ENCODE results near the gene ZNF93.
"Not testable (repeated sequence)": the region's sequence is repeated elsewhere in the genome, so short reads cannot be mapped to it uniquely, and the experiment has no call there.

ZNF93 gene

GRCh38 chr19:19933432-19934314 is 32.9 kb downstream of the ZNF93 start:
- not testable (repeated sequence) for H3K27ac ChIP-seq (ENCODE audit: insufficient read depth, low read length, poor library complexity, severe bottlenecking); H3K27me3 ChIP-seq (replicated peaks; ENCODE audit: control insufficient read depth, insufficient read depth, low read length, poor library complexity, severe bottlenecking); H3K36me3 ChIP-seq (ENCODE audit: control insufficient read depth, insufficient read depth, low read length); H3K4me3 ChIP-seq (ENCODE audit: insufficient read depth, low read depth, low read length, poor library complexity, severe bottlenecking); DNase-seq; H3K4me1 ChIP-seq (ENCODE audit: control insufficient read depth, insufficient read depth, low read length, poor library complexity, severe bottlenecking)
- peaks cover 16% of the 10 kb centered on the region for H3K9me3 ChIP-seq (ENCODE audit: control insufficient read depth, low read length)

- Histone ChIP-seq H3K36me3 (ENCODE audit: control insufficient read depth, insufficient read depth, low read length) (peaks cover 8% of the 10 kb centered on the region), H3K4me1 (ENCODE audit: control insufficient read depth, insufficient read depth, low read length, poor library complexity, severe bottlenecking) (no peaks in the 10 kb centered on the region), H3K27ac (ENCODE audit: insufficient read depth, low read length, poor library complexity, severe bottlenecking) (no peak overlapping the region), H3K27me3 (replicated peaks; ENCODE audit: control insufficient read depth, insufficient read depth, low read length, poor library complexity, severe bottlenecking) (no peaks in the 10 kb centered on the region), H3K9me3 (ENCODE audit: control insufficient read depth, low read length) (peaks cover 16% of the 10 kb centered on the region), H3K4me3 (ENCODE audit: insufficient read depth, low read depth, low read length, poor library complexity, severe bottlenecking) (no peak overlapping the region)
- no peak for DNase-seq
Measured at GRCh38 chr19:19937403-19937802, 36.7 kb downstream of the ZNF93 start.

GRCh38 chr19:19938449-19938848 is 37.7 kb downstream of the ZNF93 start:
- DNase-seq, result no peak
- Histone ChIP-seq H3K27ac (ENCODE audit: insufficient read depth, low read length, poor library complexity, severe bottlenecking) (no peak overlapping the region), H3K27me3 (replicated peaks; ENCODE audit: control insufficient read depth, insufficient read depth, low read length, poor library complexity, severe bottlenecking) (no peaks in the 10 kb centered on the region), H3K36me3 (ENCODE audit: control insufficient read depth, insufficient read depth, low read length) (peaks cover 5% of the 10 kb centered on the region), H3K4me1 (ENCODE audit: control insufficient read depth, insufficient read depth, low read length, poor library complexity, severe bottlenecking) (no peaks in the 10 kb centered on the region), H3K4me3 (ENCODE audit: insufficient read depth, low read depth, low read length, poor library complexity, severe bottlenecking) (no peak overlapping the region), H3K9me3 (ENCODE audit: control insufficient read depth, low read length) (peaks cover 16% of the 10 kb centered on the region)

GRCh38 chr19:19943848-19944582 is 43.3 kb downstream of the ZNF93 start:
- Histone ChIP-seq H3K27me3 (replicated peaks; ENCODE audit: control insufficient read depth, insufficient read depth, low read length, poor library complexity, severe bottlenecking) (no peaks in the 10 kb centered on the region), H3K9me3 (ENCODE audit: control insufficient read depth, low read length) (no peaks in the 10 kb centered on the region), H3K36me3 (ENCODE audit: control insufficient read depth, insufficient read depth, low read length) (no peaks in the 10 kb centered on the region), H3K4me3 (ENCODE audit: insufficient read depth, low read depth, low read length, poor library complexity, severe bottlenecking) (no peak overlapping the region), H3K27ac (ENCODE audit: insufficient read depth, low read length, poor library complexity, severe bottlenecking) (no peak overlapping the region), H3K4me1 (ENCODE audit: control insufficient read depth, insufficient read depth, low read length, poor library complexity, severe bottlenecking) (no peaks in the 10 kb centered on the region)
- no peak for DNase-seq

- Histone ChIP-seq H3K4me1 (ENCODE audit: control insufficient read depth, insufficient read depth, low read length, poor library complexity, severe bottlenecking) (no peaks in the 10 kb centered on the region), H3K27me3 (replicated peaks; ENCODE audit: control insufficient read depth, insufficient read depth, low read length, poor library complexity, severe bottlenecking) (no peaks in the 10 kb centered on the region), H3K36me3 (ENCODE audit: control insufficient read depth, insufficient read depth, low read length) (no peaks in the 10 kb centered on the region), H3K9me3 (ENCODE audit: control insufficient read depth, low read length) (no peaks in the 10 kb centered on the region), H3K4me3 (ENCODE audit: insufficient read depth, low read depth, low read length, poor library complexity, severe bottlenecking) (no peak overlapping the region), H3K27ac (ENCODE audit: insufficient read depth, low read length, poor library complexity, severe bottlenecking) (no peak overlapping the region)
- DNase-seq, result no peak
Measured at GRCh38 chr19:19944583-19944880, 43.8 kb downstream of the ZNF93 start.

GRCh38 chr19:19946226-19946625 is 45.5 kb downstream of the ZNF93 start:
- Histone ChIP-seq H3K9me3 (ENCODE audit: control insufficient read depth, low read length) (no peaks in the 10 kb centered on the region), H3K4me3 (ENCODE audit: insufficient read depth, low read depth, low read length, poor library complexity, severe bottlenecking) (no peak overlapping the region), H3K36me3 (ENCODE audit: control insufficient read depth, insufficient read depth, low read length) (no peaks in the 10 kb centered on the region)

GRCh38 chr19:19948800-19949199 is 48.1 kb downstream of the ZNF93 start:
- Histone ChIP-seq H3K4me1 (ENCODE audit: control insufficient read depth, insufficient read depth, low read length, poor library complexity, severe bottlenecking) (no peaks in the 10 kb centered on the region), H3K27ac (ENCODE audit: insufficient read depth, low read length, poor library complexity, severe bottlenecking) (no peak overlapping the region), H3K36me3 (ENCODE audit: control insufficient read depth, insufficient read depth, low read length) (no peaks in the 10 kb centered on the region), H3K9me3 (ENCODE audit: control insufficient read depth, low read length) (no peaks in the 10 kb centered on the region), H3K27me3 (replicated peaks; ENCODE audit: control insufficient read depth, insufficient read depth, low read length, poor library complexity, severe bottlenecking) (no peaks in the 10 kb centered on the region), H3K4me3 (ENCODE audit: insufficient read depth, low read depth, low read length, poor library complexity, severe bottlenecking) (no peak overlapping the region)
- DNase-seq, result no peak

More at GRCh38 chr19:19946226-19946625, 45.5 kb downstream of the ZNF93 start:
- no peak for DNase-seq
- no peaks in the 10 kb centered on the region for H3K4me1 ChIP-seq (ENCODE audit: control insufficient read depth, insufficient read depth, low read length, poor library complexity, severe bottlenecking)
- H3K27ac ChIP-seq (ENCODE audit: insufficient read depth, low read length, poor library complexity, severe bottlenecking), result no peak overlapping the region
- H3K27me3 ChIP-seq (replicated peaks; ENCODE audit: control insufficient read depth, insufficient read depth, low read length, poor library complexity, severe bottlenecking), result no peaks in the 10 kb centered on the region

GRCh38 chr19:19955208-19955607 is 54.5 kb downstream of the ZNF93 start:
- H3K27me3 ChIP-seq (replicated peaks; ENCODE audit: control insufficient read depth, insufficient read depth, low read length, poor library complexity, severe bottlenecking), result no peaks in the 10 kb centered on the region
- no peaks in the 10 kb centered on the region for H3K4me1 ChIP-seq (ENCODE audit: control insufficient read depth, insufficient read depth, low read length, poor library complexity, severe bottlenecking)
- H3K36me3 ChIP-seq (ENCODE audit: control insufficient read depth, insufficient read depth, low read length), result no peaks in the 10 kb centered on the region
- H3K27ac ChIP-seq (ENCODE audit: insufficient read depth, low read length, poor library complexity, severe bottlenecking), result no peak overlapping the region
- H3K4me3 ChIP-seq (ENCODE audit: insufficient read depth, low read depth, low read length, poor library complexity, severe bottlenecking), result no peak overlapping the region
- DNase-seq, result no peak
- no peaks in the 10 kb centered on the region for H3K9me3 ChIP-seq (ENCODE audit: control insufficient read depth, low read length)

GRCh38 chr19:19956434-19957075 is 55.8 kb downstream of the ZNF93 start:
- Histone ChIP-seq H3K27ac (ENCODE audit: insufficient read depth, low read length, poor library complexity, severe bottlenecking) (no peak overlapping the region), H3K4me3 (ENCODE audit: insufficient read depth, low read depth, low read length, poor library complexity, severe bottlenecking) (no peak overlapping the region), H3K36me3 (ENCODE audit: control insufficient read depth, insufficient read depth, low read length) (no peaks in the 10 kb centered on the region), H3K9me3 (ENCODE audit: control insufficient read depth, low read length) (no peaks in the 10 kb centered on the region), H3K27me3 (replicated peaks; ENCODE audit: control insufficient read depth, insufficient read depth, low read length, poor library complexity, severe bottlenecking) (no peaks in the 10 kb centered on the region), H3K4me1 (ENCODE audit: control insufficient read depth, insufficient read depth, low read length, poor library complexity, severe bottlenecking) (no peaks in the 10 kb centered on the region)
- DNase-seq, result no peak

- not testable (repeated sequence) for H3K27me3 ChIP-seq (replicated peaks; ENCODE audit: control insufficient read depth, insufficient read depth, low read length, poor library complexity, severe bottlenecking); H3K4me1 ChIP-seq (ENCODE audit: control insufficient read depth, insufficient read depth, low read length, poor library complexity, severe bottlenecking); H3K27ac ChIP-seq (ENCODE audit: insufficient read depth, low read length, poor library complexity, severe bottlenecking); H3K4me3 ChIP-seq (ENCODE audit: insufficient read depth, low read depth, low read length, poor library complexity, severe bottlenecking); H3K36me3 ChIP-seq (ENCODE audit: control insufficient read depth, insufficient read depth, low read length); H3K9me3 ChIP-seq (ENCODE audit: control insufficient read depth, low read length); DNase-seq
Measured at GRCh38 chr19:19957766-19958165, 57.0 kb downstream of the ZNF93 start.

Data from effector memory CD4-positive, alpha-beta T cell (primary cell).